Ishikawa (cell line): ENCODE measurements around the gene PCGF2.
A peak's percentile ranks its signal among the peaks of the same experiment; 100 is the strongest.

Experiments used
- CEBPB ChIP-seq: IDR thresholded peaks from 2 replicates; pipeline ENCODE4 v1.6.1; 2012
- CREB1 ChIP-seq: IDR thresholded peaks from 2 replicates; pipeline ENCODE4 v1.6.1; 2012; ENCODE audit warnings: low read depth
- EGR1 ChIP-seq: IDR thresholded peaks from 2 replicates; pipeline ENCODE4 v1.6.1; 2012
- EP300 ChIP-seq: IDR thresholded peaks from 2 replicates; pipeline ENCODE4 v1.6.1; 2012; ENCODE audit warnings: borderline replicate concordance
- FOXM1 ChIP-seq: IDR thresholded peaks from 2 replicates; pipeline ENCODE4 v1.6.1; 2012; ENCODE audit warnings: low read depth, borderline replicate concordance
- NFIC ChIP-seq: IDR thresholded peaks from 2 replicates; pipeline ENCODE4 v1.6.1; 2012
- RAD21 ChIP-seq: IDR thresholded peaks from 2 replicates; pipeline ENCODE4 v1.6.1; 2012; ENCODE audit warnings: low read depth
- REST ChIP-seq: IDR thresholded peaks from 2 replicates; pipeline ENCODE4 v1.6.1; 2012; ENCODE audit warnings: low read depth, mild to moderate bottlenecking
- TAF1 ChIP-seq: IDR thresholded peaks from 2 replicates; pipeline ENCODE4 v1.6.1; 2012; ENCODE audit warnings: low read depth, mild to moderate bottlenecking
- TCF12 ChIP-seq: IDR thresholded peaks from 2 replicates; pipeline ENCODE4 v1.6.1; 2012; ENCODE audit warnings: low read depth
- TEAD4 ChIP-seq: IDR thresholded peaks from 2 replicates; pipeline ENCODE4 v1.6.1; 2012
- YY1 ChIP-seq: IDR thresholded peaks from 2 replicates; pipeline ENCODE4 v1.6.1; 2012; ENCODE audit warnings: low read depth
- ZBTB7A ChIP-seq: IDR thresholded peaks from 2 replicates; pipeline ENCODE4 v1.6.1; 2012; ENCODE audit warnings: low read depth
- TF ChIP-seq, protein P1 (sequence below): IDR thresholded peaks from 2 replicates; pipeline ENCODE4 v1.6.1; 2012
- TF ChIP-seq, protein P2 (sequence below): IDR thresholded peaks from 2 replicates; pipeline ENCODE4 v1.6.1; 2012

The PCGF2 gene

DNA sequence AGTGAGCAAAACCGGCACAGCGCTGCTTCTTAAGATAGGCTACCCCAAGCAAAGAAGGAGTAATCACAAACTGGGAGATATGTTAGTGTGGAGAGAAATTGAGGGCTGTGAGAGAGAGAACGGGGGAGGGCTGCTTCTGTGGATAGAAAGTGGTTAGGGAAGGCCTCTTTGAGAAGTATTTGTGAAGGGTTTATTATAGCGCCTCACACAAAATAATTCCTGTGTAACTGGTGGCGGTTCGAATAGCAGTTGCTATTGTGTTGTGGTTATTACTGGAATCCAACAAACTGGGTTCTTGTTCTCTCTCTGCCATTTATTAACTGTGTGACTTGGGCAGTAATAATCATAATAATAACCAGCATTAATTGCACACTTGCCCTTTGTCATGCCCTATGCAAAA, 27.2 kb downstream of the PCGF2 start:
- TF ChIP-seq ZBTB7A (no peak), NFIC (no peak), EP300 (no peak), CEBPB (no peak), RAD21 (no peak)

DNA sequence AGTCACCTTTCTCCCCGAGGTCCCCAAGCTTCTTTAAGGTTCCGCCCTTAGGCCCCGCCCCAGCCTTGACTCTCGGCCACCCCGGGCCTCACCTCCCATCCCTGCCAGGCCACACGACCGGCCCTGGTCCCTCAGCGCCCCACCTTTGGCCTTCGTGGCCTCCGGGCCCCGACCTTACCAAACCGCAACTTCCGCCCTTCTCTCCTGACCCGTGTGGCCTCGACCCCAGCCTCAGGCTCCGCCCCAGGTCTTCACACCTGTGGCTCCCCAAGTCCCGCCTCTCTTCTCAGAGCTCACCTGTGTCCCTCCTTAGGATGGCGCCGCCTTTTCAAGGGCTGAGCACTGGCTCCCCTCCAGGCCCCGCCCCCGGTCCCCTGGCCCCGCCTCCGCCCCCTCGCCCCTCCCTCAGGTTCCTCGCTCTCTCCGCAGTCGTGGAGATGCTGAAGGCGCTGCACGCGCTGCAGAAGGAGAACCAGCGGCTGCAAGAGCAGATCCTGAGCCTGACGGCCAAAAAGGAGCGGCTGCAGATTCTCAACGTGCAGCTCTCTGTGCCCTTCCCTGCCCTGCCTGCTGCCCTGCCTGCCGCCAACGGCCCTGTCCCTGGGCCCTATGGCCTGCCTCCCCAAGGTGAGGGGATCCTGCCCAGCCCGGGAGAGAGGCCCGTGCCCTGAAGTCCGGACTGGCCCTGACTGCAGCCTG, 28.0 kb downstream of the PCGF2 start:
- TF ChIP-seq YY1, result no peak
- no peak for TF ChIP-seq EGR1
- TF ChIP-seq, protein P1, sequence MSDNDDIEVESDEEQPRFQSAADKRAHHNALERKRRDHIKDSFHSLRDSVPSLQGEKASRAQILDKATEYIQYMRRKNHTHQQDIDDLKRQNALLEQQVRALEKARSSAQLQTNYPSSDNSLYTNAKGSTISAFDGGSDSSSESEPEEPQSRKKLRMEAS, result peak; percentile 59

DNA sequence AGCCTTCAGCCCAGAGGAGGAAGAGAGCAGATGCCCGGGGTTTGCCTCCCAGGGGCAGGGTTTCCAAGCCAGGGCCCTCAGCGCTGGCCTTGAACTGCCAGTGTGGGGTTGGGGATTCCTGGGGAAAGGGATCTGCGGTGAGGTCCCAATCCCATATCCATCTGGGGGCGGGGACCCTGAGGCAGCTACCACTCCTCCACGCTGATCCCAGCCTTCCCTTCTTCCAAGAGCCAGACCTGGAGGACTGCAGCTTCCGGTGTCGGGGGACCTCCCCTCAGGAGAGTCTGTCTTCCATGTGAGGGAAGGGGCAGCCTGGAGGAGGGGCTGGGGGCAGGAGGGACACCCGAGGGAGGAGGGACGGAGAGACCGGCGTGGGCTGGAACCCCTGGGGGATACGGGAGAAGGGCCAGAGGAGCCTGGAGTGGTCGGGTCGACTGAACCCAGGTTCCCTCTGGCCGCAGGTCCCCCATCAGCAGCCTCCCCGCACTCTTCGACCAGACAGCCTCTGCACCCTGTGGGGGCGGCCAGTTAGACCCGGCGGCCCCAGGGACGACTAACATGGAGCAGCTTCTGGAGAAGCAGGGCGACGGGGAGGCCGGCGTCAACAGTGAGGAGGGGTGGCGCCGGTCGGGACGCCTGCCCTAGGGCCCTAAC, 28.7 kb downstream of the PCGF2 start:
- TF ChIP-seq RAD21, result no peak
- no peak for TF ChIP-seq ZBTB7A
- TF ChIP-seq, protein P1, result no peak
- TF ChIP-seq, protein P2, sequence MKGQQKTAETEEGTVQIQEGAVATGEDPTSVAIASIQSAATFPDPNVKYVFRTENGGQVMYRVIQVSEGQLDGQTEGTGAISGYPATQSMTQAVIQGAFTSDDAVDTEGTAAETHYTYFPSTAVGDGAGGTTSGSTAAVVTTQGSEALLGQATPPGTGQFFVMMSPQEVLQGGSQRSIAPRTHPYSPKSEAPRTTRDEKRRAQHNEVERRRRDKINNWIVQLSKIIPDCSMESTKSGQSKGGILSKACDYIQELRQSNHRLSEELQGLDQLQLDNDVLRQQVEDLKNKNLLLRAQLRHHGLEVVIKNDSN, result no peak
- TF ChIP-seq YY1, result no peak
- no peak for TF ChIP-seq TAF1
- TF ChIP-seq EP300, result no peak
- TF ChIP-seq CREB1, result no peak
- no peak for TF ChIP-seq REST
- TF ChIP-seq TCF12, result no peak
- TF ChIP-seq CEBPB, result no peak
- TF ChIP-seq EGR1, result no peak
- no peak for TF ChIP-seq FOXM1
- TF ChIP-seq NFIC, result no peak
- TF ChIP-seq TEAD4, result no peak

DNA sequence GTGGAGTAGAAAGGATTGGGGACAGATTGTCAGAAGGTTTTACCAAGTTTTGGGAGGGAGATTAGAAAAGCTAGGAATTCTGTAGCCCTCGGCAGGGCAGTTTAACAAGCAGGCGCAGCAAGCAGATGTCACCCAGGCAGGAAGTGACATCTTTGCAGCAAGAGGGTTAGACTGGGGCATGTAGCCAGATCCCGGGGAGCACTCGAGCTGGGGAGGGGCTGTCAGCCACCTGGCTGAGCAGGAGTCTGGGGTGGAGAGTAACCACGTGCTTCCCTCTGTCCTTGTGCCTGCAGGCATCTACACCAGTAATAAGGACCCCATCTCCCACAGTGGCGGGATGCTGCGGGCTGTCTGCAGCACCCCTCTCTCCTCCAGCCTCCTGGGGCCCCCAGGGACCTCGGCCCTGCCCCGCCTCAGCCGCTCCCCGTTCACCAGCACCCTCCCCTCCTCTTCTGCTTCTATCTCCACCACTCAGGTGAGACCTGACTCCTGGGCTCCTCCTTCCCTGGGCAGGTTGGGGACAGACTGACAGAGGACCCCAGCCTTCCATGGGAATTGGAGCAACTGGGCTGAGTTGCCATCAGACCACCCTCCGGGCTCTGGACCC, 30.9 kb downstream of the PCGF2 start:
- TF ChIP-seq ZBTB7A, result no peak
- no peak for TF ChIP-seq RAD21
- TF ChIP-seq, protein P2, result no peak
- no peak for TF ChIP-seq NFIC
- no peak for TF ChIP-seq TAF1
- TF ChIP-seq, protein P1, result no peak
- no peak for TF ChIP-seq TEAD4
- TF ChIP-seq FOXM1, result no peak
- no peak for TF ChIP-seq YY1
- no peak for TF ChIP-seq TCF12
- no peak for TF ChIP-seq EP300
- no peak for TF ChIP-seq REST
- no peak for TF ChIP-seq EGR1
- TF ChIP-seq CEBPB, result no peak
- no peak for TF ChIP-seq CREB1

- TF ChIP-seq CREB1 (no peak), TCF12 (no peak), ZBTB7A (no peak), NFIC (no peak), YY1 (no peak), TAF1 (no peak), FOXM1 (no peak), EGR1 (no peak), EP300 (no peak), CEBPB (no peak), REST (no peak), RAD21 (no peak), TEAD4 (no peak)
- TF ChIP-seq, protein P1, result no peak
- TF ChIP-seq, protein P2, result no peak
Observed at GRCh38 chr17:38716368-38717005, 31.6 kb downstream of the PCGF2 start.
